AG04449 (cell line): Measurements from ENCODE around the gene CS.

Experiments used
- CTCF ChIA-PET: fragments of 350-600 bp; formaldehyde crosslinking; extraction: SDS; loops from one replicate; lab custom pipeline; 2021; ENCODE audit warnings: antibody characterized with exemption; lab: Yijun Ruan, JAX
- POLR2A ChIA-PET: fragments of 400-600, 350-600 bp; formaldehyde crosslinking; extraction: SDS; loops from one replicate; lab custom pipeline; 2020; ENCODE audit warnings: antibody characterized with exemption, inconsistent platforms; lab: Yijun Ruan, JAX
- DNase-seq: peaks from one replicate; pipeline ENCODE4 v3.0.0-alpha.2; 2010; ENCODE audit warnings: low read depth, low spot score
- H3K4me3 ChIP-seq: 2 replicates; pipeline ENCODE4 v1.5.1; 2011; ENCODE audit warnings: low read depth, mild to moderate bottlenecking, control low read depth, low read length
- CTCF ChIP-seq: IDR thresholded peaks from one replicate; pipeline ENCODE4 v1.5.1; 2011; ENCODE audit warnings: mild to moderate bottlenecking, moderate library complexity, low read length, control low read depth, inconsistent platforms; ENCODE audit not compliant: insufficient read depth; ENCODE audit errors: missing control alignments

Gene CS

GRCh38 chr12:56315249-56315621 is 15.1 kb upstream of the CS start:
- H3K4me3 ChIP-seq: peak overlapping the region; percentile 96
- ChIA-PET CTCF (interaction anchor here (0.7 to 4.9 kb wide), 8 partner anchors 10 to 149 kb away, joined by 3 to 24 read pairs (median 4); partner anchors contain the start of genes SMARCC2 and TIMELESS), POLR2A (interaction anchor here (0.8 to 1.7 kb wide), 10 partner anchors 9 to 149 kb away, joined by 3 to 7 read pairs (median 5); partner anchors contain the start of genes CS, IL23A, PAN2 and RNF41)
- TF ChIP-seq CTCF: no peak
- no peak for DNase-seq

GRCh38 chr12:56311003-56311402 is 10.9 kb upstream of the CS start:
- no peak for TF ChIP-seq CTCF
- ChIA-PET CTCF (interaction anchor here (1.5 to 1.6 kb wide), 2 partner anchors 122 to 154 kb away, joined by 3 to 7 read pairs; partner anchors contain the start of gene SMARCC2), POLR2A (no interaction called here)
- H3K4me3 ChIP-seq: no peak overlapping the region
- no peak for DNase-seq

- POLR2A ChIA-PET: interaction anchor here (0.6 kb wide), 1 partner anchor 51 kb away, joined by 3 read pairs; the partner anchor contains the start of gene STAT2
- no peak overlapping the region for H3K4me3 ChIP-seq
- DNase-seq: no peak
- no peak for TF ChIP-seq CTCF
- CTCF ChIA-PET: interaction anchor here (0.8 to 1.9 kb wide), 8 partner anchors 15 to 155 kb away, joined by 3 to 10 read pairs (median 4); partner anchors contain the start of genes ANKRD52, COQ10A and SMARCC2
Measured at GRCh38 chr12:56308714-56309113, 8.6 kb upstream of the CS start.

GRCh38 chr12:56307221-56307965 is 7.3 kb upstream of the CS start:
- TF ChIP-seq CTCF: no peak
- CTCF ChIA-PET: interaction anchor here (1.0 to 1.9 kb wide), 5 partner anchors 18 to 157 kb away, joined by 3 to 10 read pairs (median 6); partner anchors contain the start of genes COQ10A and SMARCC2
- POLR2A ChIA-PET: no interaction called here
- no peak for DNase-seq
- H3K4me3 ChIP-seq: no peak overlapping the region

GRCh38 chr12:56304872-56305590 is 4.9 kb upstream of the CS start:
- ChIA-PET POLR2A (no interaction called here), CTCF (interaction anchor here (0.7 to 1.5 kb wide), 5 partner anchors 9 to 159 kb away, joined by 3 to 5 read pairs (median 3); partner anchors contain the start of gene CNPY2)
- no peak overlapping the region for H3K4me3 ChIP-seq
- no peak for DNase-seq
- TF ChIP-seq CTCF: no peak
